WTC11 (cell line): ENCODE data around the gene ARHGEF28.

ENCODE experiments used
- CTCF ChIP-seq: fragments of 200-600 bp; IDR thresholded peaks from 2 replicates; pipeline ENCODE4 v1.8.0; 2022; ENCODE audit warnings: antibody characterized with exemption
- USF2 ChIP-seq: sonication (generic); formaldehyde crosslinking; IDR thresholded peaks from 2 replicates; pipeline ENCODE4 v1.8.1; 2023; ENCODE audit warnings: mild to moderate bottlenecking, missing genetic modification reagents, moderate library complexity

GRCh38 chr5:73732045-73732444 lies 106.0 kb downstream of the ARHGEF28 start:
- no peak for TF ChIP-seq USF2 (CRISPR knock-in tag)
- TF ChIP-seq CTCF = no peak
